Measurements from ENCODE around the gene NDST4. TPM values are rescaled to one million over a fixed set of nuclear protein-coding genes. Genes with fewer than 3 reads are reported as not detected.

NDST4 gene
- total RNA-seq, 1 donor, result not detected

DNA sequence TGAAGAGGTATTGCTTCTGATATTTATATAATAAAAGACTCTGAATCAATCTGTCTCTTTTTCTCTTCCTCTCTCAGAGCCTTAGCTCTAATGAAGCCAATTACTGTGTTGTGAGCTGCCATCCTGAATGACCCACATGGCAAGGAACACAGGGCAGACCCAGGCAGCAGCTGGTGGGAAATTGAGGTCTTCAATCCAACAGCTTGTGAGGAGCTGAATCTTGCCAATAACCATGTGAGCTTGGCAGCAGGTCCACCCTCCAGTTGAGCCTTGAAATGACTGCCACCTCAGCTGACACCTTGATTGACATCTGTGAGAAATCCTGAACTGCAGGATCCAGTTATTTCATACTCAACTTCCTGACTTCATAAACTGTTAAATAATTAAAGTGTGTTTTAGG lies 149.4 kb downstream of the NDST4 start:
- H3K4me3 ChIP-seq (ENCODE audit: low read depth, low read length), result no peak overlapping the region
- TF ChIP-seq, protein P1, sequence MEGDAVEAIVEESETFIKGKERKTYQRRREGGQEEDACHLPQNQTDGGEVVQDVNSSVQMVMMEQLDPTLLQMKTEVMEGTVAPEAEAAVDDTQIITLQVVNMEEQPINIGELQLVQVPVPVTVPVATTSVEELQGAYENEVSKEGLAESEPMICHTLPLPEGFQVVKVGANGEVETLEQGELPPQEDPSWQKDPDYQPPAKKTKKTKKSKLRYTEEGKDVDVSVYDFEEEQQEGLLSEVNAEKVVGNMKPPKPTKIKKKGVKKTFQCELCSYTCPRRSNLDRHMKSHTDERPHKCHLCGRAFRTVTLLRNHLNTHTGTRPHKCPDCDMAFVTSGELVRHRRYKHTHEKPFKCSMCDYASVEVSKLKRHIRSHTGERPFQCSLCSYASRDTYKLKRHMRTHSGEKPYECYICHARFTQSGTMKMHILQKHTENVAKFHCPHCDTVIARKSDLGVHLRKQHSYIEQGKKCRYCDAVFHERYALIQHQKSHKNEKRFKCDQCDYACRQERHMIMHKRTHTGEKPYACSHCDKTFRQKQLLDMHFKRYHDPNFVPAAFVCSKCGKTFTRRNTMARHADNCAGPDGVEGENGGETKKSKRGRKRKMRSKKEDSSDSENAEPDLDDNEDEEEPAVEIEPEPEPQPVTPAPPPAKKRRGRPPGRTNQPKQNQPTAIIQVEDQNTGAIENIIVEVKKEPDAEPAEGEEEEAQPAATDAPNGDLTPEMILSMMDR (IDR thresholded peaks at IDR 0.05; ENCODE audit: insufficient read depth, low read depth, low read length), result no peak
- no peak for DNase-seq (ENCODE audit: low read depth)

DNA sequence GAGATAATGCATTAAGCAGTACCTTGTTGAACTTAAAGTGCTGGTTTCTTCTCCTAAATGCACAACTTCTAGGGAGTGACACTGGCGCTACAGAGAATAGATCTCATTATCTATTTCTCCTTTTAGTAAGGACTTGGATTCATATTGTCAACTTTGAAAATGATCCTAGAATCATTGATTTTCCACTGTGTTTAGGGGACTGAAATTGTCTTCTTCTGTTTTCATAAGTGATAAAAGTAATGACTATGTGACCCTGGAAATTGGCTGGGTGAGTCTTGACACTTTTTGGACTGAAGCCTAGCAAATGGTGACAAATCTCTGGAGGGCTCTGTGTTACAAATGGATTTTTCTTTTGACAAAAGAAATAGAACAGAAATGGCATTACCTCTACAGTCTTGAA lies 167.8 kb downstream of the NDST4 start:
- no peak overlapping the region for H3K4me3 ChIP-seq (ENCODE audit: low read depth, low read length)
- TF ChIP-seq, protein P1 (IDR thresholded peaks at IDR 0.05; ENCODE audit: insufficient read depth, low read depth, low read length), result no peak
- DNase-seq (ENCODE audit: low read depth), result no peak

DNA sequence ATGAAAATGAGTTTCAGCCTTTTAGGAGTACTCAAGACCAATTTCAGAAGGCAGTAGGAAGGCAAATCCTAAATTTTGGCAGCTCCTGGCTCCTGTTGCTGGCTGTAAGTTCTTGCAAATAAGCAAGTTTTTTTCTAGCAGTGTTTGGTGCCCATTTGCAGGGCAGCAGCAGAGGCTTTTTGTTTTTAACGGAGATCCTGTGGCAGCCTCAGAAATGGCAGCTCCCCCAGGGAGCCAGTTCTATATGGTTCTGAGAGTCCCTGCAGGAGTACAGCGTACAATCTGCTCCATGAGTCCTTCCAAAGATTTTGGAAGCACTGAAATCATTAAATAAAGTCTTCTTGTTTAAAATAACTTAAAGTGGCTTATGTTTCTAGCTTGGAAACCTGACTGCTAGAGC lies 171.9 kb downstream of the NDST4 start:
- no peak for DNase-seq (ENCODE audit: low read depth)
- TF ChIP-seq, protein P1 (IDR thresholded peaks at IDR 0.05; ENCODE audit: insufficient read depth, low read depth, low read length), result no peak
- no peak overlapping the region for H3K4me3 ChIP-seq (ENCODE audit: low read depth, low read length)

DNA sequence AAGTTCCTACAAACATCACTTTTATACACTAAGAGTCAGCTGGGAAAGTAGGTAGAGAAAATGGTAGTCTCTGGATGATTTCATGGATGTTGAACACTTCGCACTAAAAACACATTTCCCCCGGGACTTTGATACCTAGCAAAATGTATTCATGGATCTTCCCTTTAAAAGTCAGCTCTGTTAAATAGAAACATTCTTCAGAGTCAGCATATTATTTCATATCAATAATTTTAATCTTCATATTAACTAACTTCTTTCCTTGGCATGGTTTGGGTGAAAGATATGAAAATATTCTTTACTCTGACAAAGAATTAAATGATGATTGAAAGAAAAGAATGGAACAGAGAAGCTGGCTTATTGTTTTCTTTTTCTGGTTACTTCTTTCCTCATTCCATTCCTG lies 185.5 kb downstream of the NDST4 start:
- TF ChIP-seq, protein P1 (IDR thresholded peaks at IDR 0.05; ENCODE audit: insufficient read depth, low read depth, low read length), result no peak
- no peak for DNase-seq (ENCODE audit: low read depth)
- no peak overlapping the region for H3K4me3 ChIP-seq (ENCODE audit: low read depth, low read length)

DNA sequence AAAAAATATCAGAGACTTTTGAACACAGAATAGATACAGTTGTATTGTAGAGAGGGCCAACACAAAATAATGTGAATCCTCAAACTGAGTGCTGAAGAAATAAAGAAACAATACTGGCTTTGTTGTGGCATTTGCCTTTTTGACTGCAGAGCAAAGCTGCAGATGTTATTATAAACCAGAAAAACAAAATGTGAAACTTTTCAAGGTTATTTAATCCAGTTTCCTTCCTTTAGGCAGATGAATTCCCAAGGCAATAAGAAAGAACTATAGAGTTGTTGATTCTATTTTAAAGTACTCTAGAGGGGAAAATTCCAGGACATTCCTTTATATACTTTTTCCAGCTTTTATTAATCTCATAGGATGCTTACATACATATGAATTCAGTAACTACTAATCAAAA lies 186.8 kb downstream of the NDST4 start:
- DNase-seq (ENCODE audit: low read depth), result no peak
- TF ChIP-seq, protein P1 (IDR thresholded peaks at IDR 0.05; ENCODE audit: insufficient read depth, low read depth, low read length), result no peak
- H3K4me3 ChIP-seq (ENCODE audit: low read depth, low read length), result no peak overlapping the region

DNA sequence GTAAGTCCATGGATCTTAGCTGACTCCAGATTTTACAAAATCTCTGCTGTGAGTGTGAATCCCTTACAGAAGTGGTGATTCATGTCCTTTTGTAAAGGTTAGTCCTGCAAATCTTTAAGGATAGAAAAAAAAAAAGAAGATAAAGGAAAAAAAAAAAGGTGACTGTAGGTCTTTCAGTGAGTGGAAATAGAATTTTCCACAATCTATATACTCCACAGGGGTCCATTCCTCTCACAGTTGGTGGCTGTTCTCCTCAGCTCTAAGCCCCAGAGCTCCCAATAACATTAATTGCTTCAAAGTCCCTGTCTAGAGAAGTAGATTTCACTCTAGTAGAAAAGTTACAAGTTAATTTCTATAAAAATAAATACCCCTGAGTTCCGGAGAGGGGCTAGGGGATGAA lies 189.1 kb downstream of the NDST4 start:
- no peak overlapping the region for H3K4me3 ChIP-seq (ENCODE audit: low read depth, low read length)
- TF ChIP-seq, protein P1 (IDR thresholded peaks at IDR 0.05; ENCODE audit: insufficient read depth, low read depth, low read length), result no peak
- no peak for DNase-seq (ENCODE audit: low read depth)

DNA sequence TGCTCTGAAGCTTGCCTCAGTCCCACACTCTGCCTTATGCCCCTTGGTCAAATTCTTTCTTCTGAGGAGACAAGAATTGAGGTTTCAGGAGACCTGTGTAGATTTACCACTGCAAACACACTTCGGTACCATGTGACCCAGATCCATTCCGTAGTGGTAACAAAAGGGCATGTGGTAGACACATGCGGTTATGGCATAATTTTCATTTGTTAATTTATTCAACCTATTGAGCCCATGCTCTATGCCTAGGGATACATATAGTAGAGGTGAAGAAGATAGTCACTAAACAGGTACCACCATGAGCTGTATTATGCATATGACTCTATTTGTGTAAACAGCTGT lies 190.9 kb downstream of the NDST4 start:
- H3K4me3 ChIP-seq (ENCODE audit: low read depth, low read length), result no peak overlapping the region
- DNase-seq (ENCODE audit: low read depth), result no peak
- TF ChIP-seq, protein P1 (IDR thresholded peaks at IDR 0.05; ENCODE audit: insufficient read depth, low read depth, low read length), result no peak
